GM12872 (cell line): ENCODE measurements around the gene GNB5.

Source experiments
- CTCF ChIP-seq: IDR thresholded peaks from 3 replicates; pipeline ENCODE4 v1.5.1; 2011; ENCODE audit warnings: low read depth, mild to moderate bottlenecking, low read length, moderate library complexity; ENCODE audit not compliant: insufficient read depth

Gene GNB5

GRCh38 chr15:52207191-52207590 is 16.0 kb upstream of the GNB5 start:
- no peak for TF ChIP-seq CTCF

- no peak for TF ChIP-seq CTCF
Observed at GRCh38 chr15:52206446-52206845, 15.3 kb upstream of the GNB5 start.

- no peak for TF ChIP-seq CTCF
Observed at GRCh38 chr15:52204657-52205056, 13.5 kb upstream of the GNB5 start.

GRCh38 chr15:52200831-52201365 is 9.7 kb upstream of the GNB5 start:
- no peak for TF ChIP-seq CTCF

GRCh38 chr15:52199271-52199670 is 8.1 kb upstream of the GNB5 start:
- TF ChIP-seq CTCF, result no peak

GRCh38 chr15:52196891-52197290 is 5.7 kb upstream of the GNB5 start:
- no peak for TF ChIP-seq CTCF

GRCh38 chr15:52193791-52194190 is 2.6 kb upstream of the GNB5 start:
- no peak for TF ChIP-seq CTCF
